UCSD-AML1 (cell line): ENCODE data around the gene CNNM4.
A peak's percentile ranks its signal among the peaks of the same experiment; 100 is the strongest.
"Not testable (repeated sequence)": the region's sequence is repeated elsewhere in the genome, so short reads cannot be mapped to it uniquely, and the experiment has no call there.

Experiments
- DNase-seq: peaks from one replicate; lab custom pipeline; 2025; ENCODE audit not compliant: unreplicated experiment; lab: John Stamatoyannopoulos, UW

Gene CNNM4

GRCh38 chr2:96792772-96793749 is 32.4 kb downstream of the CNNM4 start:
- DNase-seq, result no peak

DNA sequence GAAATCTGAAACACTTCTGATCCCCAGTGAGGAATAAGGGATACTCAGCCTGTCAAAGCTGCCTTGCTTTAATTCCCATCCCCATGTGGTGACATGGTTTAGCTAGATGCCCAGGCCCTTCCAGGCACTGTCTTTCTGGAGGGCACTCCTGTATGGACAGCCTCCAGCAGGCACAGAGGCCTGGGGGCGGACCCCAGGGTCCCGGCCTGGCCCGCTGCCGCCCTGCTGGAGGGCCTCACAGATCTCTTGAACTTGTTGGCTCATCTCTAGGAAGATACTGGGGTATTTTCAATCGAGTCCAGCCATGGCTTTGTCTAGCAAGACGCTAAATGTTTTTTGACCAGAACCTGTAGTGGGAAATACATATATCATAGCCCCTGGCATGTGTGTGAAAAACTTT is 34.4 kb downstream of the CNNM4 start:
- DNase-seq, result no peak

DNA sequence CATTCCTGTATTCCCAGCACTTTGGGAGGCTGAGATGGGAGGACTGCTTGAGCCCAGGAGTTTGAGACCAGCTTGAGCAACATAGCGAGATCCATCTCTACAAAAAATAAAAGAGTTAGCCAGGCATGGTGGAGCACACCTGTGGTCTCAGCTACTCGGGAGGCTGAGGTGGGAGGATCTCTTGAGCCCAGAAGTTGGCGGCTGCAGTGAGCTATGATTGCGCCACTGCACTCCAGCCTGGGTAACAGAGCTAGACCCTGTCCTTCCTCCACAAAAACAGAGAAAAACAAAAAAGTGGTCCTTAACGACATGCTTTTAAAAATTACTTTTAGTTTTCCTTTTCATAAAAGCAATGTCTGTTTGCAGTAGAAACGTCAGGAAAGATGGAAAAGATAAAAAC is 35.8 kb downstream of the CNNM4 start:
- DNase-seq, result not testable (repeated sequence)

DNA sequence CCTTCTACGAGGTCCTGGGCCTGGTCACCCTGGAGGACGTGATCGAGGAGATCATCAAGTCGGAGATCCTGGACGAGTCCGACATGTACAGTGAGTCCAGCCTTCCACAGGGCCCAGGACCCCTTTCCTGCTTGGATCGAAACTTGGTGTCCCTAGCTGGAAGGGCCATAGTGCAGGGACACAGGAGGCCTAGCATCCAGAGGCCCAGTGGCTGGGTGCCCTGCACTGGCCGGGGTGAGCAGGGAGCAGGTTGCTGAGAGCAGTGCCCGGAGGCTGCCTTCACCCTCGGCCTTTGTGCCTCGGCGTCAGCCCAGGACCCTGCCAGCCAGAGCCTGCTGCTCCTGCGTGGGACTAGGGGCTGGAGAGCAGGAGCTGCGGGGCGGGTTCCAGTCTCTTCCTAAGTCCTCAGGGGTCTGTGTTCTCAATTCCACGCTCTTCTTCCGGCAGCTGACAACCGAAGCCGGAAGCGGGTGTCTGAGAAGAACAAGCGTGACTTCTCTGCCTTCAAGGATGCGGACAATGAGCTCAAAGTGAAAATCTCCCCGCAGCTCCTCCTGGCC is 36.4 kb downstream of the CNNM4 start:
- DNase-seq, result no peak

- no peak for DNase-seq
Measured at GRCh38 chr2:96798733-96799622, 38.3 kb downstream of the CNNM4 start.

DNA sequence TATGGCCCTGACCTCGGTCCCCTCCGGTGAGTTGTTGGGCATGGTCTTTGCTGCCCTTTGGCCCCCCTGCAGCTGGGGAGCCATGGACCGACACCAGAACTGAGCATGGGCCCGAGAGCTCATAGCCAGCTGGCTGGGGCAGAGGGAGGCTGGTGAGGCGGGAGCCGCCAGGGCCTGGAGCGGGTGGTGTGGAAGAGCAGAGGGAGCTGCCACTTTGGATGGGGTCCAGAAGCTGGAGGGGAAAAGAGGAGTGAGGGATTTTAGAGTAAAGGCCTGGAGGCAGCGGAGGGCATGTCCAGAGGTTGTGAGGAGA is 38.9 kb downstream of the CNNM4 start:
- no peak for DNase-seq

DNA sequence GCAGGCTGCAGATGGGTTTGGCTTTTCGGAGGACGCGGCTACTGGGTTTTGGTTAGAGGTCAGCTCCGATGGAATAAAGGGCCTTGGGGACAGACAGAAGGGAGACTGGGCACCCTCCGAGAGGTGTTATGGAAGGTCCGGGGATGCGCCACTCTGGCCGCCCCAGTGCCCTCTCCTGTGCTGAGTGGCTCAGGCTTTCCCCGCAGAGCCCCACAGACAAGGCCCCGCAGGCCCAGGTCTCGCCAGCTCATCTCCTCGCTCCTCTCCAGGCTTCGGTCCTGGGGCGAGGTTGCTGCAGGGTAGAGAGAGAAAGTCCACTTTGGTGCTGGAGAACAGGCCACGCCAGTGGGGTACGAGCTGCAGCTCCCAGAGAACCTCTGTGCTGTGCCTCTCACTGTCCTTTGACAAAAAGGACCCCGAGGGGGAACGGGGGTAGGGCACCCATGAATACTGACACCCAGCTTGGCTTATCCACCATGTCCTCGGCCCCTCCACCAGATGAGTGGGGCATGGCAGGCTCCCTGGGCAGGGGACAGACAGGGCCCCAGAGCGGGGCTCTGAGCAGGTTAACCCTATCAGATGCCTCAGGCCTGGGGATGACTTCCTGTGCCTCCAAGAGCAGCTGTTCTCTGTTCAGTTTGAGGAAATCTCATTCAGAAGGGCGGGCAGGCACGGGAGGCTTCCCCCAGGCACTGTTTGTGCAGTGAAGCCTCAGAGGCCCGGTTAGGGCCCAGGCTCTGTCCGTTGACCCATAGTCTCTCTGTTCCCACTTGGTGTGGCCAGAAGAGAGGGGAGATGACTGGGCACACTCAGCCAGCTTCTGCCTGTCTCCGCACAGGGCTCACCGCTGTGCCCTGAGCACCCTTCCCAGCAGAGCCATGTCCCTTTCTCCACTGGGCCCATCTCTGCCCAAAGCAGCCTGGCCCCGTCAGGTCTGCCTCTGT is 39.6 kb downstream of the CNNM4 start:
- DNase-seq, result no peak

DNA sequence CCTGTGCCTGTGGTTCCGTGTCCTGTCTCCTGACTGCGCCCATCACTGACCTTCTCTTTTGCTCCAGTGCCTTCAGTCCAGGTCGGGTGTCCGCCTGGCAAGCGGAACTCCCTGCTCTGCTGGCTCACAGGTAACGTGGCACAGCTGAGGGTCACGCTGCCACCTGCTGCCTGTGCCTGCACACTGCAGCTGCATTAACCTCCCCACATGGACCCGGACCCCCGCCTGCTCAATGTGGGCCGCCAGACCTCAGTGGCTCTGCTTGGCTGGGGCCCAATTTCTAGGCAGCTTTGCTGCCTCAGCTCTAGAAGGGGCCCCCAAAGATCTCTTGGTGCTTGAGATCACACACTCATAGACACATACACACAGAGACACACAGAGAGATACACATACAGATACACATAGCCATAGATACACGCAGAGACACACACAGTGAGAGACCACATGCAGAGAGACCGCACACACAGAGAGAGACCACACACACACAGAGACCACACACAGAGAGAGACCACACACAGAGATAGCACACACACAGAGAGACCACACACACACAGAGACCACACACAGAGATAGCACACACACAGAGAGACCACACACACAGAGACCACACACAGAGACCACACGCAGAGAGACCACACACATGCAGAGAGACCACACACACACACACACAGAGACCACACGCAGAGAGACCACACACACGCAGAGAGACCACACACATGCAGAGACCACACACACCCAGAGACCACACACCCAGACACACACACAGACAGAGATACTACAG is 40.5 kb downstream of the CNNM4 start:
- peak; percentile 39 for DNase-seq

DNA sequence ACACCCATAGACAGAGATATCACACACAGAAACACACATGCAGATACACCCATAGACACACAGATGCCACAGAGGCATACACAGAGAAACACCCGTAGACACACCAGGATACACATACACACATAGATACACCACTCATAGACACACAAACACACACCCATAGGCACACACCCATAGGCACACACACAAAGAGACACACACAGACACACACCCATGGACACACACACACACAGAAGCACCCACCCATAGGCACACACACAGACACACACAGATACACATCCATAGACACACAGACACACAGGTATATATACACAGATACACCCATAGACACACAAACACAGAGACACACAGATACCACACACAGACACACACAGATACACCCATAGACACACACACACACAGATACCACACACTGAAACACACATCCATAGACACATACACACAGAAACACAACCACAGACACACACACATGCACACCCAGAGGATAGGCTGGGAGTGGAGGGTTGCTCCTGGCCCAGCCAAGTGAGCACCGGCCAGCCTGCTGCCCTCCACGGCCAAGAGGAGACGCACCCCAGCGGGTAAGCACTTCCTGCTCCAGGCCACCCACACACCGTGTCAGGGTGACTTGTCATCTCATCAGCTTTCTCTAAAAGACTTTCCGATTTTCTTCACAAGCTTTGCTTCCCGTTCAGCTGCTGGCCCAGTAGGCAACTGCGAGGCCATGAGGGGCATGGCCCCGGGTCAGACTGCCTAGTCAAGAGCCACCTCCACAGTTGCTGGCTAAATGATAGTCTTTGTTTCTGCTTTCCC is 41.3 kb downstream of the CNNM4 start:
- DNase-seq, result no peak

GRCh38 chr2:96802721-96803120 is 42.0 kb downstream of the CNNM4 start:
- no peak for DNase-seq

- DNase-seq, result no peak
Measured at GRCh38 chr2:96804986-96805385, 44.3 kb downstream of the CNNM4 start.

- DNase-seq, result not testable (repeated sequence)
Measured at GRCh38 chr2:96805946-96806345, 45.2 kb downstream of the CNNM4 start.

DNA sequence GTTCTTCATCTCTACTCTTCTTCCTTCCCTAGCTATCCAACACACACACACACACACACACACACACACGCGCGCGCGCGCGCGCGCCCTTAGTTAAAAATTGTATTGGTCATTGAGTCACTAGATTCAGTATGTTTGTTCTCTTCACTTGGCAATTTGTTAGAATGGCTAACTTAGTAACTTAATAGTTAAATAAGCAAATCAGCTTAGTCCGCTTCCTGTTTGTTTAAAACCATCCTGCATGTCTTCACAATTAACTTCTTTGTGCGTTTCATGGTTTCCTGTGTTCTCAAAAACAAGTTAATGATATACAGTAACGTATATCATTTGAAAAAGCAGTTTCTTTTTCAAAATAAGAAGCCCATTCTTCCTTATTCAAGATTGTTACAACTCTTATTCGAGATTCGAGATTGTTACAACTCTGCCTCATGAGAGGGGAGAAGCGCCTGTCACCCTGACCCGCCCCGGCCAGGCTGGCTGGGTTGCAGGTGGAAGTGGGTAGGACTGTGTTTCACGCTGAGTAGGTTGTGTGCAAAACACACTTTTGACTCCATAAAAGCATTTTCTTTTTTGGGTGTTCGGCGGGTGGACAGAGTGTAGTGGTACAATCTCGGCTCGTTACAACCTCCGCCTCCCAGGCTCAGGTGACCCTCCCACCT is 45.9 kb downstream of the CNNM4 start:
- no peak for DNase-seq

DNA sequence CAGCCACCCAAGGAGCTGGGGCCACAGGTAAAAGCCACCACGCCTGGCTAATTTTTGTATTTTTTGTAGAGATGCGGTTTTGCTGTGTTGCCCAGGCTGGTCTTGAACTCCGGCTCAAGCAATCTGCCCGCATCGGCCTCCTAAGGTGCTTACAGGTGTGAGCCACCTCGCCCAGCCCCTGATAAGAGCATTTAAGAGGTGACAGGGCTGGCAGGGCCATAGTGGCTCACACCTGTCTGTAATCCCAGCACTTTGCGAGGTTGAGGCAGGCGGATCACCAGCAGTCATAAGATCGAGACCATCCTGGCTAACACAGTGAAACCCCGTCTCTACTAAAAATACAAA is 46.4 kb downstream of the CNNM4 start:
- no peak for DNase-seq

DNA sequence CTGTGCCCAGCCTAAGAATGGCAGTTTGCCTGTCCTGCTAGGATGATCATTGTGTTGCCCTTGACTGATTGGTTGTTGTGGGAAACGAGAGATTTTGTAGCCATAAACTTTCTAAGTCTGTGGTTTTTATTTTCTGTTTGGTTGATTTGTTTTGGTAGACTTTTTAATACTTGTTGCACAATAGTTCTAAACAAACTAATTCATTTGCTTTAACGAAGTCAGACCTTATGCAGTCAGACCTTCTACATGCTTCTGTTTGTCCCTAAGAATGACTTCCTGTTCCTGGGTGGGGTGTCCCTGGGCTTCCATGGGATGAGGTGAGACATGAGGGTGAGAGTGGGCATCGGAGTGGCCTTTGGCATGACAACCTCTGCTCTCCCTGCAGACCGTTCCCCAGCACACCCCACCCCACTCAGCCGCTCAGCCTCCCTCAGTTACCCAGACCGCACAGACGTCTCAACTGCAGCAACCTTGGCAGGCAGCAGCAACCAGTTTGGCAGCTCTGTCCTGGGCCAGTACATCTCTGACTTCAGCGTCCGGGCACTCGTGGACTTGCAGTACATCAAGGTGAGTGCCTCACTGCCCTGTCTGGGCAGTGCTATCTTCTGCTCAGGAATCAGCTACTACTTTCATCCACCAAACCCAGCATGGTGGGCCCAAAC is 47.6 kb downstream of the CNNM4 start:
- DNase-seq, result no peak

GRCh38 chr2:96809216-96809882 is 48.6 kb downstream of the CNNM4 start:
- DNase-seq, result no peak

GRCh38 chr2:96809951-96810782 is 49.5 kb downstream of the CNNM4 start:
- DNase-seq, result no peak
